GM12878 (cell line): Measurements from ENCODE around the gene GRIPAP1. TPM values are rescaled to one million over a fixed set of nuclear protein-coding genes. Genes with fewer than 3 reads are reported as not detected.

Experiments used
- ATAC-seq: fragments of 200-7000 bp; cut with Tn5 transposase; 3 replicates; pipeline ENCODE4 v1.9.1; 2020; ENCODE audit warnings: mild to moderate bottlenecking, moderate library complexity
- BruUV-seq: library from RNA; stranded (reverse); fragments of 400-500 nt; replicated peaks from 2 replicates; lab custom pipeline; 2021; lab: Mats Ljungman, UMichigan
- CTCF ChIA-PET: fragments of 300-600 bp; sonication (Branson Sonifier 250); formaldehyde crosslinking; extraction: SDS; loops from one replicate; lab custom pipeline; 2021; ENCODE audit warnings: inconsistent platforms; lab: Yijun Ruan, JAX
- POLR2A ChIA-PET: fragments of 350-600 bp; formaldehyde crosslinking; extraction: SDS; loops from one replicate; lab custom pipeline; 2021; ENCODE audit warnings: inconsistent platforms; lab: Charles Lee
- RAD21 ChIA-PET: fragments of 300-600 bp; sonication (Branson Sonifier 250); formaldehyde crosslinking; loops from one replicate; lab custom pipeline; 2023; ENCODE audit warnings: antibody characterized with exemption; ENCODE audit not compliant: unreplicated experiment; lab: Charles Lee
- SMC1A ChIA-PET: fragments of 300-600 bp; sonication (Branson Sonifier 250); formaldehyde crosslinking; loops from one replicate; lab custom pipeline; 2023; ENCODE audit not compliant: unreplicated experiment, uncharacterized antibody; lab: Charles Lee
- DNase-seq: peaks from one replicate; pipeline ENCODE4 v3.0.0-alpha.2; 2011; ENCODE audit warnings: low read depth, low spot score
- FAIRE-seq: peaks from 3 replicates; lab custom pipeline; 2011; peaks lifted over from hg19 to GRCh38; lab: Jason Lieb, UNC
- H2AFZ ChIP-seq: 2 replicates; pipeline ENCODE4 v1.6.0; 2011; ENCODE audit warnings: low read depth, low read length, control low read depth; ENCODE audit not compliant: control insufficient read depth
- H3K27ac ChIP-seq: 2 replicates; pipeline ENCODE4 v1.5.1; 2011; ENCODE audit warnings: control low read depth; ENCODE audit not compliant: control insufficient read depth, insufficient read depth
- H3K27me3 ChIP-seq, 2 experiments: replicated peaks in 1 of 2; 2 replicates each; pipeline versions ENCODE4 v1.6.0 to v1.6.1; 2011; ENCODE audit warnings: low read length in 1 of 2; ENCODE audit not compliant: control insufficient read depth in 2 of 2, insufficient read depth in 2 of 2
- H3K36me3 ChIP-seq, 2 experiments: 2 replicates each; pipeline ENCODE4 v1.5.1; 2011; ENCODE audit warnings: low read length in 1 of 2; ENCODE audit not compliant: control insufficient read depth in 2 of 2, insufficient read depth in 2 of 2
- H3K4me1 ChIP-seq: 2 replicates; pipeline ENCODE4 v1.6.1; 2011; ENCODE audit warnings: mild to moderate bottlenecking, low read length, moderate library complexity, mixed read lengths; ENCODE audit not compliant: control insufficient read depth, insufficient read depth
- H3K4me2 ChIP-seq: 2 replicates; pipeline ENCODE4 v1.6.0; 2011; ENCODE audit warnings: control low read depth; ENCODE audit not compliant: control insufficient read depth, insufficient read depth
- H3K4me3 ChIP-seq: fragments of 200-600 bp; sonication (generic); 2 replicates; pipeline ENCODE4 v1.5.1; 2016
- H3K79me2 ChIP-seq: 2 replicates; pipeline ENCODE4 v1.6.0; 2011; ENCODE audit warnings: low read length; ENCODE audit not compliant: control insufficient read depth, insufficient read depth
- H3K9ac ChIP-seq: 2 replicates; pipeline ENCODE4 v1.8.0; 2011; ENCODE audit warnings: low read length, control low read depth, mixed read lengths; ENCODE audit not compliant: control insufficient read depth, insufficient read depth
- H3K9me3 ChIP-seq: replicated peaks from 3 replicates; pipeline ENCODE4 v1.5.1; 2011; ENCODE audit warnings: mild to moderate bottlenecking, low read length; ENCODE audit not compliant: control insufficient read depth, insufficient read depth
- H4K20me1 ChIP-seq: 2 replicates; pipeline ENCODE4 v1.6.0; 2011; ENCODE audit not compliant: control insufficient read depth, insufficient read depth
- CBX5 ChIP-seq: sonication (generic); IDR thresholded peaks from 2 replicates; pipeline ENCODE4 v1.6.1; 2016; ENCODE audit warnings: low read depth, moderate library complexity, mild to moderate bottlenecking, inconsistent platforms
- CHD4 ChIP-seq: fragments of 200-600 bp; sonication (generic); IDR thresholded peaks from 2 replicates; pipeline ENCODE4 v1.6.1; 2016; ENCODE audit warnings: mild to moderate bottlenecking
- E4F1 ChIP-seq: fragments of 450-650 bp; IDR thresholded peaks from 2 replicates; pipeline ENCODE4 v1.6.1; 2018; ENCODE audit warnings: borderline replicate concordance, mild to moderate bottlenecking; ENCODE audit not compliant: partially characterized antibody
- POLR2A ChIP-seq: IDR thresholded peaks from 2 replicates; pipeline ENCODE4 v1.6.1; 2011; ENCODE audit warnings: low read depth, mild to moderate bottlenecking, low read length
- POLR2AphosphoS5 ChIP-seq: IDR thresholded peaks from 2 replicates; pipeline ENCODE4 v1.6.1; 2011; ENCODE audit warnings: mild to moderate bottlenecking, low read length, inconsistent platforms
- WGBS: methylation state at CpG from one replicate; pipeline ENCODE4 v1.1.6; 2016; ENCODE audit warnings: low lambda C conversion rate; ENCODE audit not compliant: insufficient replicate concordance, insufficient coverage; ENCODE audit errors: missing lambda C conversion rate; 5-methylcytosine and 5-hydroxymethylcytosine counted together
- in situ Hi-C: fragments of 300-500 bp; cut with MboI; formaldehyde crosslinking; loops from 9 replicates; pipeline ENCODE4 v1.14.3; 2018; ENCODE audit warnings: mixed read lengths
- intact Hi-C: fragments of 100-400 bp; cut with micrococcal nuclease; formaldehyde crosslinking; loops from one replicate; pipeline ENCODE4 v1.14.2; 2022; ENCODE audit not compliant: unreplicated experiment
- polyA plus RNA-seq, 11 experiments: library from polyadenylated mRNA; depleted of rRNA in 4 of 11; unstranded in 6 of 11; stranded (reverse) in 5 of 11; fragments of >200 nt; fragmentation: Nextera tagmentation in 4 of 11; fragmentation: Illumina TruSeq in 1 of 11; extraction: Ambion mirVana in 4 of 11; extraction: Trizol in 1 of 11; gene quantifications; 1 replicate in 1 of 11; 2 replicates in 10 of 11; pipeline versions ENCODE4 v1.2.1 to v1.2.3, GENCODE V29; 2011 to 2016; ENCODE audit warnings: inconsistent platforms in 2 of 11, missing spikeins in 2 of 11, low read depth in 1 of 11
- total RNA-seq, 4 experiments: library from RNA; depleted of rRNA in 3 of 4; stranded (reverse); fragments of >200 nt in 3 of 4; fragmentation: Illumina TruSeq in 1 of 4; extraction: Trizol in 1 of 4; gene quantifications; 2 replicates each; pipeline versions ENCODE4 v1.2.1 to v1.2.3, GENCODE V29; 2013 to 2021

GRIPAP1 gene
- total and polyA plus RNA-seq, 10 of the 15 experiments (the other 5 are each of a cell fraction or from before 2014, with no cell fraction given): 4.2 to 44.7 (median 25.8) TPM

GRCh38 chrX:48983896-48984295 is 18.2 kb downstream of the GRIPAP1 start:
- WGBS: 93% methylated on average over 3 of the region's 3 CpGs

GRCh38 chrX:48983081-48983480 is 19.0 kb downstream of the GRIPAP1 start:
- RAD21 ChIA-PET: no interaction called here
- H4K20me1 ChIP-seq: no peaks in the 10 kb centered on the region
- TF ChIP-seq POLR2AphosphoS5: no peak
- TF ChIP-seq E4F1: no peak
- TF ChIP-seq, all 136 proteins: peak for 0
- no peak overlapping the region for H2AFZ ChIP-seq
- no peaks in the 10 kb centered on the region for H3K4me1 ChIP-seq
- ATAC-seq (no peak), DNase-seq (no peak), FAIRE-seq (no peak)
- WGBS: 63% methylated on average over 17 of the region's 17 CpGs
- SMC1A ChIA-PET: no interaction called here
- no peak overlapping the region for H3K4me3 ChIP-seq
- no TSS peak for BruUV-seq
- H3K9me3 ChIP-seq: no peaks in the 10 kb centered on the region
- POLR2A ChIA-PET: no interaction called here
- no peak overlapping the region for H3K4me2 ChIP-seq
- no peak overlapping the region for H3K9ac ChIP-seq
- H3K27me3 ChIP-seq: no peaks in the 10 kb centered on the region
- H3K36me3 ChIP-seq: peaks cover 3 to 5% of the 10 kb centered on the region in 2 experiments
- H3K27ac ChIP-seq: no peak overlapping the region
- in situ Hi-C loops: no loop called here
- H3K79me2 ChIP-seq: no peaks in the 10 kb centered on the region
- CTCF ChIA-PET: interaction anchor here (1.1 kb wide), 1 partner anchor 11 kb away, joined by 3 read pairs; the partner anchor contains the start of gene KCND1
- intact Hi-C loops: no loop called here

More at GRCh38 chrX:48983896-48984295, 18.2 kb downstream of the GRIPAP1 start:
- in situ Hi-C loops (no loop called here), intact Hi-C loops (no loop called here)
- DNase-seq (no peak), ATAC-seq (no peak), FAIRE-seq (no peak)
- Histone ChIP-seq H4K20me1 (no peaks in the 10 kb centered on the region), H3K79me2 (no peaks in the 10 kb centered on the region), H3K4me3 (no peak overlapping the region), H3K27ac (no peak overlapping the region), H3K36me3 (peaks cover 3 to 5% of the 10 kb centered on the region in 2 experiments; a peak in 3 of 4 replicates), H2AFZ (no peak overlapping the region), H3K27me3 (no peaks in the 10 kb centered on the region), H3K9me3 (no peaks in the 10 kb centered on the region), H3K9ac (no peak overlapping the region), H3K4me2 (no peak overlapping the region), H3K4me1 (no peaks in the 10 kb centered on the region)
- ChIA-PET RAD21 (no interaction called here), CTCF (no interaction called here), POLR2A (interaction anchor here (0.7 kb wide), 1 partner anchor 206 kb away, joined by 4 read pairs; no protein-coding TSS in a partner anchor), SMC1A (no interaction called here)
- BruUV-seq: no TSS peak
- no peak for TF ChIP-seq CBX5
- no peak for TF ChIP-seq CHD4
- no peak for TF ChIP-seq POLR2A
